A673 (cell line): ENCODE data around the gene MRPL18. TPM values are rescaled to one million over a fixed set of nuclear protein-coding genes. Genes with fewer than 3 reads are reported as not detected.

Source experiments
- BruUV-seq: library from RNA; stranded (reverse); fragments of 400-500 nt; replicated peaks from 2 replicates; lab custom pipeline; 2021; lab: Mats Ljungman, UMichigan
- CTCF ChIA-PET: fragments of 300-600 bp; sonication (Branson Sonifier 250); formaldehyde crosslinking; loops from one replicate; lab custom pipeline; 2022; ENCODE audit warnings: antibody characterized with exemption; lab: Charles Lee
- POLR2A ChIA-PET: fragments of 300-600 bp; sonication (Branson Sonifier 250); formaldehyde crosslinking; loops from one replicate; lab custom pipeline; 2022; ENCODE audit warnings: antibody characterized with exemption; ENCODE audit not compliant: low non-redundant PET; lab: Charles Lee
- DNase-seq: peaks from one replicate; pipeline ENCODE4 v3.0.0-alpha.2; 2015; ENCODE audit warnings: low spot score
- H3K27ac ChIP-seq: fragments of 200-600 bp; sonication (generic); 2 replicates; pipeline ENCODE4 v1.5.1; 2016; ENCODE audit warnings: mixed run types, low read depth, mild to moderate bottlenecking, mixed read lengths, antibody characterized with exemption, low read length; ENCODE audit not compliant: poor library complexity, severe bottlenecking
- H3K27me3 ChIP-seq: fragments of 200-600 bp; sonication (generic); replicated peaks from 2 replicates; pipeline ENCODE4 v1.6.1; 2017; ENCODE audit warnings: mixed run types, low read depth, mild to moderate bottlenecking, mixed read lengths, antibody characterized with exemption, low read length; ENCODE audit not compliant: insufficient read depth, poor library complexity
- H3K36me3 ChIP-seq: fragments of 200-600 bp; sonication (generic); 2 replicates; pipeline ENCODE4 v1.6.1; 2016; ENCODE audit warnings: mixed run types, mild to moderate bottlenecking, mixed read lengths, antibody characterized with exemption, low read length; ENCODE audit not compliant: insufficient read depth, poor library complexity, severe bottlenecking
- H3K4me1 ChIP-seq: fragments of 200-600 bp; sonication (generic); 2 replicates; pipeline ENCODE4 v1.6.1; 2017; ENCODE audit warnings: mixed run types, mild to moderate bottlenecking, mixed read lengths, antibody characterized with exemption, low read length; ENCODE audit not compliant: insufficient read depth, poor library complexity, severe bottlenecking
- H3K4me3 ChIP-seq: fragments of 200-600 bp; sonication (generic); 2 replicates; pipeline ENCODE4 v1.5.1; 2016; ENCODE audit warnings: low read depth, mixed run types, mild to moderate bottlenecking, mixed read lengths, low read length; ENCODE audit not compliant: poor library complexity, severe bottlenecking
- H3K9me3 ChIP-seq: fragments of 200-600 bp; sonication (generic); 2 replicates; pipeline ENCODE4 v1.6.1; 2016; ENCODE audit warnings: mixed run types, low read depth, mild to moderate bottlenecking, mixed read lengths, antibody characterized with exemption, low read length; ENCODE audit not compliant: poor library complexity, severe bottlenecking
- EZH2 ChIP-seq: fragments of 200-600 bp; sonication (generic); IDR thresholded peaks from 2 replicates; pipeline ENCODE4 v1.6.1; 2017; ENCODE audit warnings: borderline replicate concordance, low read depth, mild to moderate bottlenecking, mixed read lengths, antibody characterized with exemption, low read length; ENCODE audit not compliant: poor library complexity, severe bottlenecking
- intact Hi-C: fragments of 100-400 bp; cut with micrococcal nuclease; formaldehyde crosslinking; loops from one replicate; pipeline ENCODE4 v1.10.0; 2022; ENCODE audit not compliant: unreplicated experiment
- total RNA-seq: library from RNA; stranded (reverse); gene quantifications from 2 replicates; pipeline ENCODE4 v1.2.3, GENCODE V29; 2021
- TF ChIP-seq, protein P1 (sequence below): fragments of 300-800, 200-600 bp; sonication (generic); conservative IDR thresholded peaks from 2 replicates; pipeline ENCODE4 v1.5.1; 2017; ENCODE audit warnings: low read depth, mild to moderate bottlenecking, antibody characterized with exemption, low read length, moderate library complexity, mixed read lengths

MRPL18 gene
- total RNA-seq, 1 experiment from 2014 or later: 94.6 TPM

DNA sequence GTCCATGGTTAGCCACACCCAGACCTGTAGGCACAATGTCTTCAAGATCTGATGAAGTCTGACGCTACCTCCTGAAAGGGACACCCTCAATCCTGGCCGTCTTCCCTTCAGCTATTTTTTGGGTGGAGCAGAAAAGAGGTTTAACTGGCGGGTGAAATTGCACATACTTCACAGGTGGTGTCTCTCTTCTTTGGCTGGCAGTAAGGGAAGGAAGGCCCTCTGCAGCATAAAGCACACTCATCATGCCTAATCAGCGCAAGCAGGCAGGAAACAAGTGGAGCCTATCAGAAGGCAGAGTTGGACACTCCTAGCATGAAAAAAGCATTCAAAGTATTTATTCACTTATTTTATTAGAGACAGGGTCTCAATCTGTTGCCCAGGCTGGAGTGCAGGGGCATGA lies 42.7 kb downstream of the MRPL18 start:
- Histone ChIP-seq H3K4me3 (no peak overlapping the region), H3K27me3 (no peaks in the 10 kb centered on the region), H3K36me3 (no peaks in the 10 kb centered on the region), H3K4me1 (peaks cover 27% of the 10 kb centered on the region), H3K9me3 (no peaks in the 10 kb centered on the region), H3K27ac (no peak overlapping the region)
- TF ChIP-seq EZH2: no peak
- TF ChIP-seq, protein P1, sequence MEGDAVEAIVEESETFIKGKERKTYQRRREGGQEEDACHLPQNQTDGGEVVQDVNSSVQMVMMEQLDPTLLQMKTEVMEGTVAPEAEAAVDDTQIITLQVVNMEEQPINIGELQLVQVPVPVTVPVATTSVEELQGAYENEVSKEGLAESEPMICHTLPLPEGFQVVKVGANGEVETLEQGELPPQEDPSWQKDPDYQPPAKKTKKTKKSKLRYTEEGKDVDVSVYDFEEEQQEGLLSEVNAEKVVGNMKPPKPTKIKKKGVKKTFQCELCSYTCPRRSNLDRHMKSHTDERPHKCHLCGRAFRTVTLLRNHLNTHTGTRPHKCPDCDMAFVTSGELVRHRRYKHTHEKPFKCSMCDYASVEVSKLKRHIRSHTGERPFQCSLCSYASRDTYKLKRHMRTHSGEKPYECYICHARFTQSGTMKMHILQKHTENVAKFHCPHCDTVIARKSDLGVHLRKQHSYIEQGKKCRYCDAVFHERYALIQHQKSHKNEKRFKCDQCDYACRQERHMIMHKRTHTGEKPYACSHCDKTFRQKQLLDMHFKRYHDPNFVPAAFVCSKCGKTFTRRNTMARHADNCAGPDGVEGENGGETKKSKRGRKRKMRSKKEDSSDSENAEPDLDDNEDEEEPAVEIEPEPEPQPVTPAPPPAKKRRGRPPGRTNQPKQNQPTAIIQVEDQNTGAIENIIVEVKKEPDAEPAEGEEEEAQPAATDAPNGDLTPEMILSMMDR: no peak
- no peak for DNase-seq
- POLR2A ChIA-PET: no interaction called here
- CTCF ChIA-PET: no interaction called here
- intact Hi-C loops: no loop called here
- no TSS peak for BruUV-seq

DNA sequence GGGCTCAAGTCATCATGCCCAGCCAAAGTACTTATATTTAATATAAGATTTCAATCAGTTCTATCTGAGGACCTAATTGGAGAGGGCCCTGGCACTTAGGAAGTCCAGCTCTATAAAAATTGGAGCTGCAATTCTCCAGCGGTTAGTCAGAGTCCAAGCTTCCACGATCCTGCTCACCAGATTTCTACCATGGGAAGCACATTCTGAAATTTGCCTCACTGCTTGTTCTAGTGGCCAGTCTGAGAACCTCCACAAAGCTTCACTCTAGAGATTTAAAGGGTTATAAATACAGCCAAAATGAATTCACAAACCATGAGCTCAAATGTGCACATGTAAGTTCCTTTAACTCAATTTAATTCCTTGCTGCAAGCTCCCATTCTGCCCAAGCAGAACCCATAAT lies 43.3 kb downstream of the MRPL18 start:
- Histone ChIP-seq H3K27ac (no peak overlapping the region), H3K4me1 (peaks cover 27% of the 10 kb centered on the region), H3K36me3 (no peaks in the 10 kb centered on the region), H3K4me3 (no peak overlapping the region), H3K9me3 (no peaks in the 10 kb centered on the region), H3K27me3 (no peaks in the 10 kb centered on the region)
- no TSS peak for BruUV-seq
- CTCF ChIA-PET: no interaction called here
- POLR2A ChIA-PET: no interaction called here
- no peak for TF ChIP-seq EZH2
- TF ChIP-seq, protein P1: no peak
- intact Hi-C loops: no loop called here
- no peak for DNase-seq

DNA sequence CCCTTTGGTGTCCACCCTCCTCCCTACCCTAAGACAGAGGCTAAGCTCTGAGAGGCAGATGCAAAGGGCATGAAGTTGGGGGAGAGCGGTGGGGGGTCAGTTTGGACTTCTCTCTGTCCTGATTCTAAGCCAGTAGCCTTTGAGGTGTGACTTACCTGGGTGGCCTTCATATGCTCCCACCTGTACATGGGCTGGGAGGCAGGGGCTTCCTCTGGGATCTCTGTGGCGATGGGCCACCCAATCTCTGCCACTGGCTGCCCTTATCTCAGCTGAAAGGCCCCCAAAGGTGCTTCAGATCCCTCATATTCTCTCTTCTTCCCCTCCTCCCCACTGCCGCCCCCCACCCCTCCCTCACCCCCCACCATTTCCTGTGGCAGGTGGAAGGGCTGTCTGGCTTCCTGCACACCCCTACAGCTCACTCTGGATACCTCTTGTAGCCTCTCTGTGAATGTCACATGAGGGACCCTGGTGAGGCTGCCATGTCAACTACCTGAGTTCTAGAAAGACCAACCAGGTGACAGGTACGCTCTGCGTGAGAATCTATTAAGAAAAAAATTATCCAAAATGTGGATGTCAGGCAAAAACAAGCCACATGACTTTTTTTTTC lies 43.8 kb downstream of the MRPL18 start:
- Histone ChIP-seq H3K27me3 (no peaks in the 10 kb centered on the region), H3K36me3 (no peaks in the 10 kb centered on the region), H3K4me3 (no peak overlapping the region), H3K9me3 (no peaks in the 10 kb centered on the region), H3K27ac (no peak overlapping the region), H3K4me1 (peaks cover 22% of the 10 kb centered on the region)
- ChIA-PET CTCF (no interaction called here), POLR2A (no interaction called here)
- DNase-seq: no peak
- intact Hi-C loops: no loop called here
- BruUV-seq: no TSS peak
- TF ChIP-seq EZH2: no peak
- TF ChIP-seq, protein P1: no peak
